ENCODE measurements around the gene SCN9A.
"Not testable (repeated sequence)": the region's sequence is repeated elsewhere in the genome, so short reads cannot be mapped to it uniquely, and the experiment has no call there.

Gene SCN9A

DNA sequence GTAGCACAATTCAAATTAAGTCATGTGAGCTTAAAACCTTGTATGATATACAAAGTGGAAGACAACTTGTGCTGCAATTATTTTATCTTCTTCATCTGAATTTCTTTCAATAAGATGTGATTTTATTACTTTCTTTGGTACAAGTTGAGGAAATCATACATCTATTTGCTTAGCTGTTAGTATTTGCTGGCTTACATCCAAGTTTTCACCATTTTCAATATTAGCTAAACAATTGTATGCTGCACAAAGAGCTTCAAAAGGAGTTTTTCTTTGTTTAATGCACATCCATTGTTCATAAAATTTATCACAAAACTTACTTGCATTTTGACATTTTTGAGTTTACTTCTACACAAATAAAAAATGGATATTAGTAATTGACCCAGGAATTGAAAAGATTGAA is 40.9 kb downstream of the SCN9A start:
- DNase-seq (ENCODE audit: low read depth) = no peak

DNA sequence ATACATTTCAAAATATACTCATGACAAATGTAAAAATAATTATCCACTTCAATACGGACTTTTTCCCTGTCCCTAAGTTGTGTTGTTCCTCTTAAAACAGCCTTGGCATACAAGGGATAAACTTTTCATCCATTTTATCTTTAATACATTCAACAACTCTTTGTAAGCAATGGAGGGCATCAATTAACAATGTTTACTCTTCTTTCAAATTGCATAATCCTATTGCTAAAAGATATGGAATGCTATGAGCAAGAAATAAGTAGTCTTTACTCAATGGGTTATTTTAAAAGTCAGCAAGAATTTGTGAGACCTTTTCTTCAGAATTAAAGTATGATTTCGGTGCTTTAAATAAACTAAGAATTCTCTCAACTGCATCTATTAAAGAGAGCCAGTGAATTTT is 41.9 kb downstream of the SCN9A start:
- DNase-seq (ENCODE audit: low read depth) = peak; percentile 36

DNA sequence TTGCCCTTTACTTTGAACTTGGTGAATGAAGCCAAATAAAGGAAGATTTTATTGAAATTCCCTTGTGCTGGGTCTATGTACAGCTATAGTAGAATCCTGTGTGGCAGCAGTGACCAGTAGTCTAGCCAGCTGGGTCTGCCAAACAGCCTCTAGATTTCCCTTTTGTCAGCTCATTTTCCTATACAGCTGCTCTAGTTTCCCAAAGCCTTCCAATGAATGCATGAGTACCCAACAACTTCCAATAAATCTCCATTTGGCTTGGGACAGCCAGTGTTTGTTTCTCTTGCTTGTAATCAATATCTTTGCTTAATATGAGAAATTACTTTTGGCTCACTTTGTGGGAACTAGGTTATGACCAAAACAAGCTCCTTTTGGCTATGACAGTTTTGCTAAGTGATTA is 43.6 kb downstream of the SCN9A start:
- no peak for DNase-seq (ENCODE audit: low read depth)

- DNase-seq (ENCODE audit: low read depth) = peak; percentile 33
Measured at GRCh38 chr2:166331468-166331867, 44.3 kb downstream of the SCN9A start.

DNA sequence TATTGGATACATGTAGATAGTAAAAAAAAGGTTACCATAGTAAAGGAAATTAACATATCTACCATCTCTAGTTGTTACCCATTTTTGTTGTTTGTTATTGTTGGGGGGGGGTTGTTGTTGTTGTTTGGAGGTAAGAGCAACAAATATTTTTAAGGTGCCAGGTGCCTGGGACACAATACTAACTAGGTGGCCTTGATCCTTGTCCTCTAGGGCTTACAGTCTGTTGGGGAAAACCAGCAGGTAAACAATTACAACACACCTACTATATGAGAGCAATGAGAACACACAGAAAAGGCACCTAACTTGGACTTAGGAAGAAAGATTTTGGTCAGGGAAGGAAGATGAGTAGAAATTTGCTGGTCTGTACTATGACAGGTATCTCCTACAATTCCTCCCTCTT is 46.3 kb downstream of the SCN9A start:
- no peak for DNase-seq (ENCODE audit: low read depth)

DNA sequence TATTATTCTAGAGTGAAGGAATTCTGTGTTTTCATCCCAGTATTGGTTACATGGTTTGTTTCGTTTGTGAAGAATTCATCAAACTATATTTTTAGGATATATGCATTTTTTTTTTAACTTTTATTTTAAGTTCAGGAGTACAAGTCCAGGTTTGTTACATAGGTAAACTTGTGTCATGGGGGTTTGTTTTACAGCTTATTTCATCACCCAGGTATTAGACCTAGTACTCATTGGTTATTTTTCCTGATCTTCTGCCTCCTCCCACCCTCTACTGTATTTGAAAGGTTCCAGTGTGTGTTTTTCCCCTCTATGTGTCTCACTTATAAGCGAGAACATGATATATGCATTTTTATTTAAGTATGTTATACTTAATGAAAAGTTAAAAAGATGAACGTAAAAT is 47.6 kb downstream of the SCN9A start:
- no peak for DNase-seq (ENCODE audit: low read depth)

DNA sequence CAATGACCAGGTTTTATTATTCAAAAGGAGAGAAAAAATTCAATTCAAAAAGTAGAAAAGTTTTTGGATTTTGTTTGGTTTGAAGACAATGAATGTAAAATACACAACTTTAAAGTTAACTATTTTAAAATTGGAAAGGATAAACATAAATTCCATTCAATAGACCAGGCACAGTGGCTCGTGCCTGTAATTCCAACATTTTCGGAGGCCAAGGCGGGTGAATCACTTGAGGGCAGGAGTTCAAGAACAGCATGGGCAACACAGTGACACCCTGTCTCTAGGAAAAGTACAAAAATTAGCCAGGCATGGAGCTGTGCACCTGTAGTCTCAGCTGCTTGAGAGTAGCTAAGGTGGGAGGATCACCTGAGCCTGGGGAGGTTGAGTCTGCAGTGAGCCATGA is 54.7 kb downstream of the SCN9A start:
- no peak for DNase-seq (ENCODE audit: low read depth)

DNA sequence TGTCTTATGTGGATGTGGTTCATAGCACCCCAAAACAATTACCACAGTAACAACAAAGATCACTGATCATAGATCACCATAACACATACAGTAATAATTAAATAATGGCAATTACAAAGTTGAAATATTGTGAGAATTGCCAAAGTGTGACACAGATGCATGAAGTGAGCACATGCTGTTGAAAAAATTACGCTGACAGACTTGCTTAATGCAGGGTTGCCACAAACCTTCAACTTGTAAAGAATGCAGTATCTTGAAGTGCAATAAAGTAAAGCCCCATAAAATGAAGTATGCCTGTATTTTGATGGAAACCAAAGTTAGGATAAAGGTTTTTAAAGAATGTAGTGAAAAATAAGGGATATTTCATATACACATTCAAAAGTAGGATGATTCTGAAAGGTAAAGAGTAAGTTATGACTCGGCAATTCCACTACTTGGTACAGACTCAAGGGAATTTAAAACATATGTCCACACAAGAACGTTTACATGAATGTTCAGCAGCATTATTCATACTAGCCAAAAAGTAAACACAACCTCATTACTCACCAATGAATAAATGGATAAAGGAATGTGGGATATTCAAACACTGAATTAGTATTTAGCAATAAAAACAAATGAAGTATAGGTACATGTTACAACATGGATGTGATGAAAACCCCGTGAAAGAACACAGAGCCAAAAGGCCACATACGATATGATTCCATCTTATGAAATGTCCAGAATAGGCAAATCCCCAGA is 61.6 kb downstream of the SCN9A start:
- DNase-seq (ENCODE audit: low read depth) = peak; percentile 92

DNA sequence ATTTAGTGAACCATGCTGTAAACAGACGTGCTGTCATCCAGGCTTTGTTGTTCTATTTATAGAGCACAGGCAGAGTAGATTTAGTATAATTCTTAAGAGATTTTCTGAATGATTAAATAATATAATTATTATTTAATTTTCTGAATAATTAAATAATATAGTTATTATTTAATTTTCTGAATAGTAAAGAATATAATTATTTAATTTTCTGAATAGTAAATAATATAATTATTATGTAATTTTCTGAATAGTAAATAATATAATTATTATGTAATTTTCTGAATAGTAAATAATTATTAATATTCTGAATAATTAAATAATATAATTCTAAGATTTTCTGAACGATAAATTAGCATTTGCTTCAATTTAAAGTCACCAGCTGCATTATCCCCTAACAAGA is 62.9 kb downstream of the SCN9A start:
- DNase-seq (ENCODE audit: low read depth) = not testable (repeated sequence)

GRCh38 chr2:166307326-166307725 is 68.4 kb downstream of the SCN9A start:
- no peak for DNase-seq (ENCODE audit: low read depth)

GRCh38 chr2:166304656-166305055 is 71.1 kb downstream of the SCN9A start:
- DNase-seq (ENCODE audit: low read depth) = no peak

- DNase-seq (ENCODE audit: low read depth) = no peak
Measured at GRCh38 chr2:166302036-166302435, 73.7 kb downstream of the SCN9A start.

GRCh38 chr2:166297951-166298350 is 77.8 kb downstream of the SCN9A start:
- no peak for DNase-seq (ENCODE audit: low read depth)

DNA sequence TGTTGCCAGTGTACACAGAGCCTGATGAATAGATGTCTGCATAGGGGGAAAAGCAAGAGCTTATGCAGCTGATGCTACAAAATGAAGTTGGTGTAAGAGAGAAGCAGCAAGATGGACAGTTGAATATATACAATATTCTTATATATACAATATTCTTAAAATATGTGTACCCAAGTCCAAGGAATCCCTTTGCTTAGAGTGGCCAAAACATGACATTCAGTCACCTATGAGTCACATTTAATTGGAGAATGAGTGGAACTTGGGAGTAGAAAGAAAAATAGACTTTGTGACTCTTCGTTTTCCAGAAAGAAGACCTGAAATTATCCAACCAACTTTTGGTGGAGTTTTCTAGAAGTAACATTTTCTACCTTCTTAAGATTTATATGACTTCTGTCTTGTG is 81.8 kb downstream of the SCN9A start:
- no peak for DNase-seq (ENCODE audit: low read depth)

GRCh38 chr2:166285215-166285614 is 90.5 kb downstream of the SCN9A start:
- peak; percentile 20 for DNase-seq (ENCODE audit: low read depth)

DNA sequence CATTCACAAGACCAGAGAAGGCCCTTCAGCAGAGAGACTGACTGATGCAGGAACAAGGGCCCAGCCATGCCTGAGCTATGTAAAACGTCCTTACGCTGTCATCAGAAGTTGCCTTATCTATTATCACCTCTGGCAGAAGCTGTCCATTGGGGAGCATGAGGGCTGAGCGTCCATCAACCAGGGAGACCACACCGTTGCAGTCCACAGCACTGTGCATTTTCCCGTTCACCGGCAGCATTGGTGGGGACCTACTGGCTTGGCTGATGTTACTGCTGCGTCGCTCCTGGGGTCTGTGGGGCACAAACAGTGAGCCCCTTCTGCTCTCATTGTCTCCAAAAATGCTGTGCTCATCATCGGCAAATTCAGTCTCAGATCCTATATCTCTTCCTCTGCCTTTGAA is 91.4 kb downstream of the SCN9A start:
- no peak for DNase-seq (ENCODE audit: low read depth)

GRCh38 chr2:166282154-166282553 is 93.6 kb downstream of the SCN9A start:
- no peak for DNase-seq (ENCODE audit: low read depth)

DNA sequence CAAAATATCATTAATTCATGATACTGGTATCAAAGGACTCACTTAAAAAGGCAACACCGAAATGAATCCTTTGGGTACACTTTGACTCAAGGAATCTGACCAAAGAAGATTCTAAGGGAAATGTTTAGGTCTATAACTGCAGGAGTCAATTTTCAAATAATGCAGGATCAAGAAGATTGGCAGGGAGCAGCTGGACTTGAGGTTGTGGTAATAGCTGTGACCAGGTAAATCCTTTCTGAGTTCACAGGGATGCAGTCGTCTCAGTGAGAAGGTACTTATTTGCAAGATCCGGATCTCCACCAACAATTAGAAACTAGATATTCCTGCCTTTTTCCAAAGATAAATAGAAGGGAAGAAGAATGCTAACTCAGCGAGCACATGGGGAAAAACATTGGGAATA is 96.9 kb downstream of the SCN9A start:
- DNase-seq (ENCODE audit: low read depth) = no peak

- DNase-seq (ENCODE audit: low read depth) = no peak
Measured at GRCh38 chr2:166270376-166270775, 105.4 kb downstream of the SCN9A start.

- DNase-seq (ENCODE audit: low read depth) = no peak
Measured at GRCh38 chr2:166269322-166269721, 106.4 kb downstream of the SCN9A start.

GRCh38 chr2:166257859-166258258 is 117.9 kb downstream of the SCN9A start:
- DNase-seq (ENCODE audit: low read depth) = no peak

DNA sequence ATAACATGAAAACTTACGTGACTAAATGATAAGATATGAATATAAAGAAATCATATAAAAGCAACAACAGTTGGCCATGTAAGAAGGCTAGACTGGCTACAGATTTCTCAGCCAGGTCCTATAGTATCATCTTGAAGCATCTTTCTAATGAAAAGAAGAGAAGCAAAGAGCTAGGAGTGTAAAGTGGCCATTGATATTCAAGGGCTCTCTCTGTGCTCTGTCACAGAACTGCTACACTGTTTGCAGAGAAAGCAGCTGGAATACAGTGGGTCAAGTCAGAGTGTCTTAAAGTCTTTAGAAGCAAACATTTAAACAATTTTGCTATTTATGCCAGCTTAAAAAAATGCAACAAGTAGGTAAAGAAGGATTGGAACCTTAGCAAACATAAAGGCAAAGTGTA is 118.8 kb downstream of the SCN9A start:
- no peak for DNase-seq (ENCODE audit: low read depth)

DNA sequence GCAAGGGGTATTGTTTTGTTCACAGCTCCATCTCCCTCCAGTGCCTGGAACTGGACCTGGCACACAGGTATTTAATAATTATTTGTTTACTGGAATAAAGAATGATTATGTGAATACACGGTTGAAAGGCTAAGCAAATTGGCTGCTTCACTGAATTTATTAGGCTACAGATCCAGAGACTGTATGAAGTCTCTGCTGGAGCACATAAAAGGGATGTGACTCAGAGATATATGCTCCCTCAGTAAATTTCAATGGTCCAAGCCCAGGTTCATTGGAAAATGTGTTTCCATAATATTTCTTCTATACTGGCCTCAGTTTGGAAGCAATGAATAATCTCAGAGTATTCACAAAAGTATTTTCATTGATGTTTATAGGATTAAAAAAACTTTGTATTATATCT is 126.4 kb downstream of the SCN9A start:
- DNase-seq (ENCODE audit: low read depth) = no peak

- no peak for DNase-seq (ENCODE audit: low read depth)
Measured at GRCh38 chr2:166246901-166247300, 128.8 kb downstream of the SCN9A start.

GRCh38 chr2:166242309-166242708 is 133.4 kb downstream of the SCN9A start:
- no peak for DNase-seq (ENCODE audit: low read depth)
